ENCODE data around the gene ZSCAN5A. TPM values are rescaled to one million over a fixed set of nuclear protein-coding genes. Genes with fewer than 3 reads are reported as not detected.

ZSCAN5A gene
- total RNA-seq, 6 donors from 2014 or later, result 6.2 to 18.6 (median 11.3) TPM

GRCh38 chr19:56291867-56292266, 22.8 kb downstream of the ZSCAN5A start:
- TF ChIP-seq CTCF (IDR thresholded peaks at IDR 0.05) (no peak), EP300 (IDR thresholded peaks at IDR 0.05) (no peak), POLR2A (IDR thresholded peaks at IDR 0.05) (no peak), POLR2AphosphoS5 (IDR thresholded peaks at IDR 0.05) (no peak)
- Histone ChIP-seq H3K27ac (no peak overlapping the region), H3K36me3 (peaks cover 0 to 19% (median 9%) of the 10 kb centered on the region in 4 donors), H3K27me3 (no peaks in the 10 kb centered on the region), H3K9me3 (no peaks in the 10 kb centered on the region), H3K4me3 (no peak overlapping the region), H3K4me1 (no peaks in the 10 kb centered on the region)
- no peak for ATAC-seq (ENCODE audit: low FRiP score in 2 of 2)
- DNase-seq, result no peak
- WGBS, 2 donors, result 86 to 92% methylated on average over 6 of the region's 6 CpGs

GRCh38 chr19:56290104-56290503, 24.5 kb downstream of the ZSCAN5A start:
- no peaks in the 10 kb centered on the region for H3K4me1 ChIP-seq
- no peak overlapping the region for H3K27ac ChIP-seq
- H3K27me3 ChIP-seq, result no peaks in the 10 kb centered on the region
- no peak overlapping the region for H3K4me3 ChIP-seq
- TF ChIP-seq CTCF (IDR thresholded peaks at IDR 0.05), result no peak
- TF ChIP-seq EP300 (IDR thresholded peaks at IDR 0.05), result no peak
- TF ChIP-seq POLR2A (IDR thresholded peaks at IDR 0.05), result no peak
- no peak for TF ChIP-seq POLR2AphosphoS5 (IDR thresholded peaks at IDR 0.05)
- no peak for ATAC-seq (ENCODE audit: low FRiP score in 2 of 2)
- H3K9me3 ChIP-seq, result no peaks in the 10 kb centered on the region
- DNase-seq, result no peak
- peaks cover 0 to 13% (median 2%) of the 10 kb centered on the region in 4 donors for H3K36me3 ChIP-seq

- Histone ChIP-seq H3K4me3 (no peak overlapping the region), H3K4me1 (no peaks in the 10 kb centered on the region), H3K9me3 (no peaks in the 10 kb centered on the region), H3K27ac (no peak overlapping the region), H3K36me3 (no peaks in the 10 kb centered on the region), H3K27me3 (no peaks in the 10 kb centered on the region)
- WGBS, 2 donors, result 88 to 90% methylated on average over 3 of the region's 3 CpGs
- TF ChIP-seq POLR2A (IDR thresholded peaks at IDR 0.05) (no peak), EP300 (IDR thresholded peaks at IDR 0.05) (no peak), POLR2AphosphoS5 (IDR thresholded peaks at IDR 0.05) (no peak), CTCF (IDR thresholded peaks at IDR 0.05) (no peak)
- no peak for ATAC-seq (ENCODE audit: low FRiP score in 2 of 2)
- DNase-seq, result no peak
These were observed 29.9 kb downstream of the ZSCAN5A start for GRCh38 chr19:56284746-56285145.

- Histone ChIP-seq H3K27me3 (no peaks in the 10 kb centered on the region), H3K4me3 (no peak overlapping the region), H3K36me3 (no peaks in the 10 kb centered on the region), H3K9me3 (no peaks in the 10 kb centered on the region), H3K27ac (no peak overlapping the region), H3K4me1 (no peaks in the 10 kb centered on the region)
- DNase-seq (no peak), ATAC-seq (ENCODE audit: low FRiP score in 2 of 2) (no peak)
- TF ChIP-seq POLR2A (IDR thresholded peaks at IDR 0.05) (no peak), EP300 (IDR thresholded peaks at IDR 0.05) (no peak), CTCF (IDR thresholded peaks at IDR 0.05) (no peak), POLR2AphosphoS5 (IDR thresholded peaks at IDR 0.05) (no peak)
- 93 to 96% methylated on average over 4 of the region's 4 CpGs for WGBS, 2 donors
These were observed 31.8 kb downstream of the ZSCAN5A start for GRCh38 chr19:56282809-56283208.

- Histone ChIP-seq H3K27me3 (no peaks in the 10 kb centered on the region), H3K4me1 (peaks cover 0 to 6% (median 0%) of the 10 kb centered on the region in 4 donors), H3K4me3 (no peak overlapping the region), H3K36me3 (peaks cover 0 to 4% (median 2%) of the 10 kb centered on the region in 4 donors), H3K27ac (no peak overlapping the region), H3K9me3 (no peaks in the 10 kb centered on the region)
- 47 to 53% methylated on average over 6 of the region's 6 CpGs for WGBS, 2 donors
- TF ChIP-seq POLR2A (IDR thresholded peaks at IDR 0.05) (no peak), POLR2AphosphoS5 (IDR thresholded peaks at IDR 0.05) (no peak), CTCF (IDR thresholded peaks at IDR 0.05) (no peak), EP300 (IDR thresholded peaks at IDR 0.05) (no peak)
- no peak for ATAC-seq (ENCODE audit: low FRiP score in 2 of 2)
- no peak for DNase-seq
These were observed 41.0 kb downstream of the ZSCAN5A start for GRCh38 chr19:56273563-56274117.
